Measurements from ENCODE around the gene CABP1. TPM values are rescaled to one million over a fixed set of nuclear protein-coding genes. Genes with fewer than 3 reads are reported as not detected.

The CABP1 gene
- total RNA-seq, 1 donor from 2014 or later = not detected

DNA sequence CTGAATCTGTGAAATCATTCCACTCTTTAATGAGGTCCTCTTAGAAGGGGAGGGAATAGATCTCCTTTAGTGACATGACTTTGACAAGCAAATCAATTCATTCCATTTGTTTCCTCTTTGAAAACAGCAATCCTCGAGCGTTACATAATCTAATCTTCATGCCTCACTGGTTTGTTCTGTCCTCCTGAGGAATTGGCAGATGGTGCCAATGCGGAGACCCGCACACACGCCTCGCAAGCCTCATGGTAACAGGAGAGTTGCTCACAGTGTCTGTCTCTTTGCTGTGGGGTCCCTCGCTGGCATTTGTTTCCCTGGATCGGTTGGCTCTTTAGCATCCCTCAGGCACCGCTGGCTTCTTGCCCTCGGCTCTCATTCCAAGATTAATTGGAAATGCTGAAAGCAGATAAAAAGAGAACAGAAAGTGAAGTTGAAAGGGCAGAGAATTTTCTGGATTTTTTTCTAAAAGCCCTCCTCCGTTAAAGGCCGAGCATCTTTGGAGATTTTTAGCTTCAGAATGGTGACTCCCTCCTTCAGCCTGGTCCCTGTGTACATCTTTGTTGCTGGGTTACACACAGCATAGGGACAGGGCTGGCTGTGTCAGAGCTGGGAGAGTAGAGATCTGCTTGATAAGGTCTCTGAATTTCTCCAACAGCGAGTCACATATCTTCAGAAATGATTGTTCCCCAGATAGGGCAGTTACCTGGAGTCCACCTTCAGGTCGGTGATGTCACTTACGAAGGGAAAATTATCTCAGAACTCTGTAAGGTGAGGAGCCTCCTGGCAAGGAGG lies 10.1 kb upstream of the CABP1 start:
- no peak for DNase-seq (ENCODE audit: low read depth in 2 of 2)

GRCh38 chr12:120631097-120631496 lies 9.3 kb upstream of the CABP1 start:
- no peak for DNase-seq (ENCODE audit: low read depth in 2 of 2)

GRCh38 chr12:120640861-120641833 lies 721 bp downstream of the CABP1 start:
- peak; percentile 21 to 60 for DNase-seq (ENCODE audit: low read depth in 2 of 2)

DNA sequence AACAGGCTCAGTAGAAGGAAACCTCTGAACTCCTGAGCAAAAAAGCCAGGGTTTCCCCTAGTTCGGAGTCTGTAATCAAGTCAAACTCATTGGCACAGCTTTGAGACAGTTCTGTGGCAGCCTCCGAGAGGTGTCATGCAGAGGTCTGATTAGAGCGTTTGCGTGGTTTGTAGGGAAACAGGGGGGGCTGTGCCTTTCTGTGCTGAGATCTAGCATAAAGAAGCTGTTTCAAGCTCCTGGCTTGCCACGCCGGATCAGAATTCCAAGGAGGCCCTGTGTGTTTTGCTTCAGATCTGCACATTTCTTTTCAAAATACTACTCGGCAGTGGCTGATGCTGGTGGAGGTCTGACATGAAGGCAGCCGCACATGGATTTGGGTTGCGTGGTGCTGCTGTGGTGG lies 1.7 kb downstream of the CABP1 start:
- no peak for DNase-seq (ENCODE audit: low read depth in 2 of 2)

- DNase-seq (ENCODE audit: low read depth in 2 of 2) = no peak
Observed at GRCh38 chr12:120642826-120643225, 2.4 kb downstream of the CABP1 start.

DNA sequence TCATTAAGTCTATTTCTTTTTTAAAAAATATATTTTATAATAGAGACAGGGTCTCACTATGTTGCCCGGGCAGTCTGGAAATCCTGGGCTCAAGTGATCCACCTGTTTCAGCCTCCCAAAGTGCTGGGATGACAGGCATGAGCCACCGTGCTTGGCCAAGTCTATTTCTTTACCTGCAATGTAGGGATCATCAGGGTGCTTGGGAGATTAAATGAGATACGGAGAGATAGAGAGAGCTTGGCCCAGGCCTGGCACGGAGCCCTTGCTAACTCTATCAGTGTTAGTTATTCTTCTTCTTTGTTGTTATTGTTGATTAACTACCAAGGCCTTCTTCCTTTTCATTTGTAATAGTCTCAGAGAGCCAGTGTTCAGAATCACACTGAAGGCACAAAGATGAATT lies 3.1 kb downstream of the CABP1 start:
- DNase-seq (ENCODE audit: low read depth in 2 of 2) = no peak

DNA sequence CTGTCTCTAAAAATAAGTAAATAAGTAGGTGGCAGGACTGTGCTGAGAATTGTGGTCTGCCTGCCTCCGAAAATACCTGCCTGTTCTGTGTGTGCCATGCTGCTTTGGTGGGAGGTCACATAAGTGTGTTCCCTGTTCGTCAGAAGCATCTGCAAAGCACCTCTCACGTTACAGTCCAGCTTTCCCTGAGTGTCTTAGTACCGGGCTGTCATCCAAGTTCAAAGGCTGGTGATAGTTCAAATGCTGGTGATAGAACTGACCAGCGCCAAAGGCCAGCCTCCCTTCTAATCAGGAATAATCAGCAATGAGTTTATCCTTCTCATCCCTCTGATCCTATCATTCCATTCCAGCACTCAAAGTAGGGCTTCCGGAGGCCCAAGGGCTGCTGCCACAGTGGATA lies 5.6 kb downstream of the CABP1 start:
- DNase-seq (ENCODE audit: low read depth in 2 of 2) = no peak

DNA sequence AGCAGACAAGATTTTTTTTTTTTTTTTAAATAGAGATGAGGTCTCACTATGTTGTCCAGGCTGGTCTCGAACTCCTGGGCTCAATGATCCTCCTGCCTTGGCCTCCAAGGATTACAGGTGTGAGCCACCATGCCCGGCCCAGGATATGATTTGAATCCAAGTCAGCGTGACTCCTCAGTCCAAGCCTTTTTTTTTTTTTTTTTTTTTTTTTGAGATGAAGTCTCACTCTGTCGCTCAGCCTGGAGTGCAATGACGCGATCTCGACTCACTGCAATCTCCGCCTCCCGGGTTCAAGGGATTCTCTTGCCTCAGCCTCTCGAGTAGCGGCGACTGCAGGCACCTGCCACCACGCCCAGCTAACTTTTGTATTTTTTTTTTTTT lies 6.9 kb downstream of the CABP1 start:
- no peak for DNase-seq (ENCODE audit: low read depth in 2 of 2)

GRCh38 chr12:120649442-120650232 lies 9.2 kb downstream of the CABP1 start:
- DNase-seq (ENCODE audit: low read depth in 2 of 2) = no peak

DNA sequence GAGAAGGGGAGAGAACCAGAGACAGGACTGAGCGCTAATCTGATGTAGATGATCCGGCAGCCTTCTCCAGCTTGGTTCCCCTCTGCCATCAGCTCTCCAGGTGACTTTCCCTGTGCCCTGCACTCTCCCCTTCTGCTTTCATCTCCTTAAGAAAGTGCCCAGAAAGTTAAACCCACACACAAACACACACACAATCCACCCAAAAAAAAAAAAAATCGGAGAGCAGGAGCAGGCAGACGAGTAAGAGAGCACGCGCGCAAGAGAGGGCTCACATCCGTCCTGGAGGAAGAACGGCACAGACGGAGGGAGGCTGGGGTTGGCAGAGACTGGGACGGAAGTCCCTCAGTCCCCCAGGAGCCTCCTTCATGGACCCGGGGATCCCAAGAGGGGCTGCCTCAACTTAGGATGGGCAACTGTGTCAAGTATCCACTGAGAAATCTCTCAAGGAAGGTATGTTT lies 9.8 kb downstream of the CABP1 start:
- no peak for DNase-seq (ENCODE audit: low read depth in 2 of 2)

- no peak for DNase-seq (ENCODE audit: low read depth in 2 of 2)
Observed at GRCh38 chr12:120651821-120652220, 11.4 kb downstream of the CABP1 start.

GRCh38 chr12:120652656-120653435 lies 12.4 kb downstream of the CABP1 start:
- no peak for DNase-seq (ENCODE audit: low read depth in 2 of 2)

- no peak for DNase-seq (ENCODE audit: low read depth in 2 of 2)
Observed at GRCh38 chr12:120653611-120654010, 13.2 kb downstream of the CABP1 start.

- DNase-seq (ENCODE audit: low read depth in 2 of 2) = no peak
Observed at GRCh38 chr12:120654656-120655055, 14.2 kb downstream of the CABP1 start.

DNA sequence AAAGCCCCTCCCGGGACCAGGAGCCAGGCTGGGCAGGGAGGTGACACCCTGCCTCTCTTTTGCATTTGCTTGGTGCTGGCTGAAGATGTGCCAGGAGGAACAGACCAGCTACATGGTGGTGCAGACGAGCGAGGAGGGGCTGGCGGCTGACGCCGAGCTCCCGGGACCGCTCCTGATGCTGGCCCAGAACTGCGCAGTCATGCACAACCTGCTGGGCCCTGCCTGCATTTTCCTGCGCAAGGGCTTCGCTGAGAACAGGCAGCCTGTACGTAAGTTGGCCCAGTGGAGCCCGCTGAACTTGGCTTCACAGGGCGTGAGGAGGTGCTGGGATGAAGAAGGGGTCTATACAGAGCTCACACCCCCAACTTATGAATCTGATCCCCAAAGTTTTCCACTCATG lies 15.6 kb downstream of the CABP1 start:
- no peak for DNase-seq (ENCODE audit: low read depth in 2 of 2)

GRCh38 chr12:120658286-120659150 lies 18.1 kb downstream of the CABP1 start:
- DNase-seq (ENCODE audit: low read depth in 2 of 2) = no peak

DNA sequence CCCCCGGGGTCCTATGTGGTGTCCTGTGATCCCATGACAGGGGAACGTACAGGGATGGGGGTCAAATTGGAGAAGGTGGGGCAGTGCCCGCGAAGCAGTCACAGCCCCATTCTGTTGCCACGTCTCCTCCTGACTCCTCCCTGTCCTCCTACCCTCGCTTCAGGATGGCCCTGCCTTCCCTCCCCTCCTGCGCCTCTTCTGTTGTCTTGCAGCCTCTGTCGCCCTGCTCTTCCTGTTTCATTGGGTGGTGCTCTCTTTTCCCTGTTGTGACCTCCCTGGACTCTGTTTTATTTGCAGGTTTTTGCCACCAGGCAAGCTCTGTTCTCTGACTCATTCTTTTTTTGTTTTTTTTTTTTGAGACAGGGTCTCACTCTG lies 18.7 kb downstream of the CABP1 start:
- DNase-seq (ENCODE audit: low read depth in 2 of 2) = no peak

DNA sequence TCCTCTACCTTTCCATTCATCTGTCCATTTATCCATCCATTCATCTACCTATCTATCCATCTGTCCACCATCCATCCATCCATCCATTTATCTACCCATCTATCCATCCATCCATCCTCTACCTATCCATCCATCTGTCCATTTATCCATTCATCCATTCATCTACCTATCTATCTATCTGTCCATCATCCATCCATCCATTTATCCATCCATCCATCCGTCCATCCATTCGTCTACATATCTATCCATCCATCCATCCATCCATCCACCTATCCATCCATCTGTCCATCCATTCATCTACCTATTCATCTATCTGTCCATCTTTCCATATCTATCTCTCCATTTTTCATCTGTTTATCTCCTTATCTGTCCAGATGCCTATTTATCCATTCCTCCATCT lies 21.0 kb downstream of the CABP1 start:
- DNase-seq (ENCODE audit: low read depth in 2 of 2) = no peak

DNA sequence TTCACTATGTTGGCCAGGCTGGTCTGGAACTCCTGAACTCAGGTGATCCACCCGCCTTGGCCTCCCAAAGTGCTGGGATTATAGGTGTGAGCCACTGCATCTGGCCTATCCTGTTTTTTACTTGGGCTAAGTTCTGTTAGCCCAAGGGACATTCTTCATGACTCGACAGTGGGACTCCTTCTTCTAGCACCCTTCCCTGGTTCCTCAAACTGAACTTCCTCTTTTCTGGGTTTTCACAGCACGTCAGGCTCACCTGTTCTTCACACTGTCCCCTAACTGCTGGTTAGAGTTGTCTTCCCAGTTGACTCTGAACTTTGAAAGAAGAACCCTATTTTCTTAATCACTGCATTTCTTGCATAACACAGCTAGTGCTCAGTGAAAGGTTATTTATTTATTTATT lies 22.5 kb downstream of the CABP1 start:
- no peak for DNase-seq (ENCODE audit: low read depth in 2 of 2)

- DNase-seq (ENCODE audit: low read depth in 2 of 2) = no peak
Observed at GRCh38 chr12:120663741-120664140, 23.3 kb downstream of the CABP1 start.
